SK-N-SH treated with all-trans-retinoic acid at 6 μM for 48 hours (cell line): ENCODE results near the gene BBOF1.

Experiments used
- ATAC-seq: fragments of 200-7000 bp; cut with Tn5 transposase; 3 replicates; pipeline ENCODE4 v1.9.1; 2020; ENCODE audit warnings: mild to moderate bottlenecking, moderate library complexity
- ARNTL ChIP-seq: fragments of 450-650 bp; formaldehyde crosslinking; IDR thresholded peaks from 2 replicates; pipeline ENCODE4 v1.5.0; 2020; ENCODE audit warnings: low read depth, mild to moderate bottlenecking, moderate library complexity, borderline replicate concordance
- BACH2 ChIP-seq: fragments of 250-450 bp; sonication (Bioruptor Pico); IDR thresholded peaks from 2 replicates; pipeline ENCODE4 v1.9.0; 2021; ENCODE audit warnings: mild to moderate bottlenecking, borderline replicate concordance
- CREB5 ChIP-seq: fragments of 250-450 bp; sonication (Bioruptor Pico); IDR thresholded peaks from 2 replicates; pipeline ENCODE4 v1.5.1; 2020; ENCODE audit warnings: low read depth, mild to moderate bottlenecking, moderate library complexity
- CSDC2 ChIP-seq: fragments of 250-450 bp; sonication (Bioruptor Pico); IDR thresholded peaks from 2 replicates; pipeline ENCODE4 v1.5.0; 2020; ENCODE audit warnings: mild to moderate bottlenecking, moderate library complexity
- CSRNP3 ChIP-seq: fragments of 250-450 bp; sonication (Bioruptor Pico); IDR thresholded peaks from 2 replicates; pipeline ENCODE4 v1.5.1; 2021; ENCODE audit warnings: mild to moderate bottlenecking, moderate library complexity
- ESRRG ChIP-seq: fragments of 250-450 bp; sonication (Bioruptor Pico); IDR thresholded peaks from 2 replicates; pipeline ENCODE4 v1.6.1; 2021; ENCODE audit warnings: mild to moderate bottlenecking
- GLIS3 ChIP-seq: fragments of 250-450 bp; sonication (Bioruptor Pico); IDR thresholded peaks from 2 replicates; pipeline ENCODE4 v1.5.0; 2020; ENCODE audit warnings: mild to moderate bottlenecking, moderate library complexity
- ISL1 ChIP-seq: fragments of 250-450 bp; sonication (Bioruptor Pico); IDR thresholded peaks from 2 replicates; pipeline ENCODE4 v2.1.2; 2022; ENCODE audit warnings: mild to moderate bottlenecking, moderate library complexity
- OSR1 ChIP-seq: fragments of 250-450 bp; sonication (Bioruptor Pico); IDR thresholded peaks from 2 replicates; pipeline ENCODE4 v1.8.0; 2022; ENCODE audit warnings: moderate library complexity, mild to moderate bottlenecking, inconsistent platforms
- PATZ1 ChIP-seq: fragments of 250-450 bp; sonication (Bioruptor Pico); IDR thresholded peaks from 2 replicates; pipeline ENCODE4 v1.8.0; 2020; ENCODE audit warnings: mild to moderate bottlenecking, moderate library complexity, borderline replicate concordance
- POU6F1 ChIP-seq: fragments of 250-450 bp; sonication (Bioruptor Pico); IDR thresholded peaks from 2 replicates; pipeline ENCODE4 v1.8.0; 2021; ENCODE audit warnings: low read depth, mild to moderate bottlenecking, moderate library complexity, borderline replicate concordance
- PPARA ChIP-seq: fragments of 250-450 bp; sonication (Bioruptor Pico); IDR thresholded peaks from 2 replicates; pipeline ENCODE4 v1.5.0; 2020; ENCODE audit warnings: mild to moderate bottlenecking, borderline replicate concordance
- RARB ChIP-seq: fragments of 250-450 bp; sonication (Bioruptor Pico); IDR thresholded peaks from 2 replicates; pipeline ENCODE4 v1.8.0; 2021; ENCODE audit warnings: mild to moderate bottlenecking, moderate library complexity
- SNAI2 ChIP-seq: fragments of 250-450 bp; sonication (Bioruptor Pico); IDR thresholded peaks from 2 replicates; pipeline ENCODE4 v1.5.0; 2020; ENCODE audit warnings: mild to moderate bottlenecking, moderate library complexity
- TCF4 ChIP-seq: fragments of 250-450 bp; sonication (Bioruptor Pico); IDR thresholded peaks from 2 replicates; pipeline ENCODE4 v1.8.0; 2021; ENCODE audit warnings: mild to moderate bottlenecking, moderate library complexity, borderline replicate concordance
- TOX ChIP-seq: fragments of 250-450 bp; sonication (Bioruptor Pico); IDR thresholded peaks from 2 replicates; pipeline ENCODE4 v1.8.0; 2021; ENCODE audit warnings: mild to moderate bottlenecking, moderate library complexity, borderline replicate concordance
- ZC3H10 ChIP-seq: fragments of 250-450 bp; sonication (Bioruptor Pico); IDR thresholded peaks from 2 replicates; pipeline ENCODE4 v1.5.1; 2021; ENCODE audit warnings: mild to moderate bottlenecking, moderate library complexity
- ZFP3 ChIP-seq: fragments of 250-450 bp; sonication (Bioruptor Pico); IDR thresholded peaks from 2 replicates; pipeline ENCODE4 v1.5.0; 2020; ENCODE audit warnings: mild to moderate bottlenecking, moderate library complexity
- ZFP30 ChIP-seq: fragments of 450-650 bp; formaldehyde crosslinking; IDR thresholded peaks from 2 replicates; pipeline ENCODE4 v1.5.0; 2022; ENCODE audit warnings: mild to moderate bottlenecking, moderate library complexity
- ZNF565 ChIP-seq: fragments of 450-650 bp; formaldehyde crosslinking; conservative IDR thresholded peaks from 2 replicates; pipeline ENCODE4 v1.5.0; 2020; ENCODE audit warnings: low read depth, mild to moderate bottlenecking, moderate library complexity
- ZNF70 ChIP-seq: fragments of 450-650 bp; formaldehyde crosslinking; IDR thresholded peaks from 2 replicates; pipeline ENCODE4 v1.5.0; 2020; ENCODE audit warnings: mild to moderate bottlenecking, moderate library complexity
- ZNF8 ChIP-seq: fragments of 450-650 bp; formaldehyde crosslinking; IDR thresholded peaks from 2 replicates; pipeline ENCODE4 v1.5.0; 2020; ENCODE audit warnings: mild to moderate bottlenecking, moderate library complexity

BBOF1 gene

GRCh38 chr14:74077401-74077800, 58.3 kb downstream of the BBOF1 start:
- ATAC-seq, result no peak
- TF ChIP-seq CSDC2 (CRISPR knock-in tag) (no peak), ZFP30 (no peak), ARNTL (CRISPR knock-in tag) (no peak), ZC3H10 (CRISPR knock-in tag) (no peak), ISL1 (no peak), POU6F1 (CRISPR knock-in tag) (no peak), CSRNP3 (CRISPR knock-in tag) (no peak), OSR1 (CRISPR knock-in tag) (no peak), CREB5 (CRISPR knock-in tag) (no peak), RARB (CRISPR knock-in tag) (no peak), TCF4 (CRISPR knock-in tag) (no peak), BACH2 (CRISPR knock-in tag) (no peak), ZNF70 (CRISPR knock-in tag) (no peak), PPARA (CRISPR knock-in tag) (no peak), ZFP3 (CRISPR knock-in tag) (no peak), PATZ1 (CRISPR knock-in tag) (no peak)

- TF ChIP-seq SNAI2 (CRISPR knock-in tag) (no peak), ARNTL (CRISPR knock-in tag) (no peak), GLIS3 (CRISPR knock-in tag) (no peak), ZNF70 (CRISPR knock-in tag) (no peak), RARB (CRISPR knock-in tag) (no peak), PATZ1 (CRISPR knock-in tag) (no peak), TOX (CRISPR knock-in tag) (no peak), ZNF565 (CRISPR knock-in tag) (no peak), ZNF8 (CRISPR knock-in tag) (no peak), CREB5 (CRISPR knock-in tag) (no peak), CSDC2 (CRISPR knock-in tag) (no peak), TCF4 (CRISPR knock-in tag) (no peak), CSRNP3 (CRISPR knock-in tag) (no peak), ESRRG (CRISPR knock-in tag) (no peak)
- ATAC-seq, result no peak
Observed at GRCh38 chr14:74080820-74081460, 61.8 kb downstream of the BBOF1 start.
